Stomach smooth muscle (tissue), 2 donors: Measurements from ENCODE around the gene FAM47B.

Experiments
- H3K27ac ChIP-seq: one replicate; pipeline ENCODE4 v1.7.0; 2013; ENCODE audit warnings: mild to moderate bottlenecking, low read length, inconsistent platforms
- H3K27me3 ChIP-seq, 2 donors: one replicate each; pipeline ENCODE4 v1.7.0; 2013; ENCODE audit warnings: low read length in 2 of 2; ENCODE audit not compliant: insufficient read depth in 2 of 2, control insufficient read depth in 1 of 2
- H3K36me3 ChIP-seq, 2 donors: one replicate each; pipeline ENCODE4 v1.7.0; 2013; ENCODE audit warnings: low read length in 2 of 2; ENCODE audit not compliant: control insufficient read depth in 2 of 2, insufficient read depth in 2 of 2
- H3K4me1 ChIP-seq: one replicate; pipeline ENCODE4 v1.7.0; 2013; ENCODE audit warnings: low read length; ENCODE audit not compliant: control insufficient read depth, insufficient read depth
- H3K4me3 ChIP-seq, 2 donors: one replicate each; pipeline ENCODE4 v1.7.0; 2013; ENCODE audit warnings: low read length in 2 of 2
- H3K9ac ChIP-seq, 2 donors: one replicate each; pipeline ENCODE4 v1.7.0; 2013; ENCODE audit warnings: low read length in 2 of 2, mild to moderate bottlenecking in 1 of 2
- H3K9me3 ChIP-seq, 2 donors: one replicate each; pipeline ENCODE4 v1.7.0; 2013; ENCODE audit warnings: low read length in 2 of 2; ENCODE audit not compliant: control insufficient read depth in 2 of 2
- donor health status: healthy.
- donor health status: Pancreatic carcinoma.

Gene FAM47B

DNA sequence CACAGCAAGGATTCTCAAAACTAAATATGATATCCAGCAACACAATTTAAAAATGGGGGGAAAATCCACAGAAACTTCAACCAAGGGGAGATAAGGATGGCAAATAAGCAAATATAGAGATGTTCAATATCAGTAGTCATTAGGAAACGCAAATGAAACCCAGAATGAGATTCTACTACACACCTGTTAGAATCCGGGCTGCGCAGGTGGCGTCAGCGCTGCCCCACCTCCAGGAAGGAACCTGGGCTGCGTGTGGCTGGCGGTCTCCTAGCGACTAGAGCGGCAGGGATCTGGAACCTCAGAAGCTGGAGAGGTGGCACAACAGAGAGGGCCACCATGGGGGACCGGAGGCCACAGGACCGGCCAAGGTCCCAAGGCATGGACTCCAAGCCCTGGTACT is at the start of gene FAM47B:
Gene FAM47B, plus strand, starts transcription at position 301 of the 400 bp plus-strand sequence. Its CDS starts 36 bp downstream, at position 337.
- H3K4me1 ChIP-seq, result no peaks in the 10 kb centered on the region
- H3K9ac ChIP-seq, result no peak within 1 kb of the TSS
- no peaks in the 10 kb centered on the region for H3K9me3 ChIP-seq
- no peak within 1 kb of the TSS for H3K27ac ChIP-seq
- no peak within 1 kb of the TSS for H3K4me3 ChIP-seq
- no peaks in the 10 kb centered on the region for H3K27me3 ChIP-seq
- no peaks in the 10 kb centered on the region for H3K36me3 ChIP-seq

DNA sequence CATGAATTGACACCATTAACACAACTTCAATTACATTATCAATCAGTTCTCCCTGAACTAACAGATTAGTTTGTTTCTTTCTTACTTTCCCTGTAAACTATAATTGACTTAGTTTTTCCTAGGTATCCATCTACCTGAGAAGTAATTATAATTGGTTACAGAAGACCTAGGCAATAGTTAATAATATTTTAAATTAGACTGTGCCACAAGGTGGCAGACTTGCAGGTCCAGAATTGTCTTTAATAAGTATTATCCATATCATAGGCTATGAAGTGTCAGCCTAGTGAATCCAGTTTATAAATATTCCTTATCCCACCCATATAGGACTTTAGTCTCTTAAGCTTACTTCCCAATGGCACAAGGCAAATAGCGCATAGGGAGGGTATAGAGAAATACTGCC is 48.9 kb upstream of the FAM47B start:
- no peak overlapping the region for H3K4me3 ChIP-seq
- H3K9me3 ChIP-seq, result no peaks in the 10 kb centered on the region
- H3K36me3 ChIP-seq, result no peaks in the 10 kb centered on the region
- H3K4me1 ChIP-seq, result no peaks in the 10 kb centered on the region
- no peak overlapping the region for H3K9ac ChIP-seq
- no peaks in the 10 kb centered on the region for H3K27me3 ChIP-seq
- no peak overlapping the region for H3K27ac ChIP-seq

DNA sequence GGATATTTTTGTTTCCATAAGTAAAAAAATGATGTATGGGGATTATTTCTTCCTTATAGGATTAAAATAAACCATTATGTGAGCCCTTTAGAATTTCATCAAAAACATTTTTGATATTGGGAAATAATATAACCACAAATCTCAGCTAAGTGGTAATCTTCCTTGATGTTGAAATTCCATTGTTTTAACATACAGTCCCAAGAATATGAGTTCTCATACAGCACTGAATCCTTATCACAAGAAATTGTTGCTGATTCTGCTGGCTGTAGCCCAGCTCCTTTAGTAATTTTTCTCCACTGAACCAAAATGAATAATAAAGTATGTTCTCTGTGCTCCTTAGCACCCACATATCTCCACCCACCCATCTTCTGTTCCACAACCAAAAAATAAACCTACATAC is 41.9 kb upstream of the FAM47B start:
- H3K9me3 ChIP-seq, result no peaks in the 10 kb centered on the region
- no peaks in the 10 kb centered on the region for H3K36me3 ChIP-seq
- no peaks in the 10 kb centered on the region for H3K4me1 ChIP-seq
- no peak overlapping the region for H3K27ac ChIP-seq
- no peaks in the 10 kb centered on the region for H3K27me3 ChIP-seq
- no peak overlapping the region for H3K9ac ChIP-seq
- no peak overlapping the region for H3K4me3 ChIP-seq

DNA sequence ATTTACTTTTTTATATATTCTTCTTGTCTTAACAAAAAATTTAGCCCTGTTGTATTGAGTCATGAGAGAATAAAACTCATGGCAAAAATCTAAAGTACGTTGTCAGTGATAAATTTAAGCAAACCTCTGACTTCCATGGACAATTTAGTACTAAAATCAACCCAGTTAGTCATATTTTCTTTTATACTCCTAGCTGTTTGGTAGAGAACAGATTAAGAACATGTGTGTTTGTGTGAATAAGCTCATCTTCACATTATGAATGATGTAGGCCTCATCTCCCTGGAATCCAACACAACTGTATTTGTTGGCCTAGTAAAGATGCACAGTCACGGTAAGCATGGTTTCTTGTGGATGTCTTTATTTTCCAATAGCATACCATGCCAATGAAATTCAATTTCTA is 40.8 kb upstream of the FAM47B start:
- no peaks in the 10 kb centered on the region for H3K36me3 ChIP-seq
- no peak overlapping the region for H3K4me3 ChIP-seq
- no peak overlapping the region for H3K9ac ChIP-seq
- no peaks in the 10 kb centered on the region for H3K27me3 ChIP-seq
- no peaks in the 10 kb centered on the region for H3K4me1 ChIP-seq
- H3K27ac ChIP-seq, result no peak overlapping the region
- no peaks in the 10 kb centered on the region for H3K9me3 ChIP-seq

DNA sequence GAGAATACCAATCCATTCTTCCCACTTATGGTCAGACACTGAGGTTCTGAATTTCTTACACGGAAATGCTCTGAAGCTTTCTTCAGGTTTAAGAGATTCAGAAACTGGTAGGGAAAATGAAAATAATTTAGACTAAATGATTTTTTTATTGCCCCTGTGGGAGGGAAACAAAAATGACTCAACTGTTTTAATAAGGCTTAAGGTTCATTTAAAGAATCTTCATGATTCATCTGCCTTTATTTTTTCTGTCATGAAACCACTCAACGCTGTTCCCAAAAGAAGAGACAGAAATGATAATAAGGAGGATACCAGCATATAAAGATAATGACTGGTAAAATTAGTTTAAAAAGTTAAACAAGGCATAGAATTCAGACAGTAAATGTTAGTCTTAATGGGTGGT is 39.3 kb upstream of the FAM47B start:
- no peaks in the 10 kb centered on the region for H3K9me3 ChIP-seq
- no peak overlapping the region for H3K9ac ChIP-seq

DNA sequence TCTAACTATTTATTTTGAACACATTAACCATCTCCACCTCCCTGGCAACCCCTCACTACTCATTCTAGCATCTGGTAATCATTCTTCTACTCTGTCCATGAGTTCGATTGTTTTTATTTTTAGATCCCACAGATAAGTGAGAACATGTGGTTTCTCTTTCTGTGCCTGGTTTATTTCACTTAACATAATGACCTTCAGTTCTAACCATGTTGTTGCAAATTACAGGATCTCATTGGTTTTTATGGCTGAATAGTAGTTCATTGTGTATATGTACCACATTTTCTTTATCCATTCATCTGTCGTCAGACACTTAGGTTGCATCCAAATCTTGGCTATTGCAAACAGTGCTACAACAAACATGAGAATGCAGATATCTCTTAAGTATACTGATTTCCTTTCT is 33.4 kb upstream of the FAM47B start:
- Histone ChIP-seq H3K9ac (no peak overlapping the region), H3K27ac (no peak overlapping the region), H3K4me3 (no peak overlapping the region), H3K27me3 (no peaks in the 10 kb centered on the region), H3K9me3 (no peaks in the 10 kb centered on the region), H3K36me3 (no peaks in the 10 kb centered on the region), H3K4me1 (no peaks in the 10 kb centered on the region)

More for the DNA sequence above, 39.3 kb upstream of the FAM47B start:
- no peaks in the 10 kb centered on the region for H3K27me3 ChIP-seq
- H3K36me3 ChIP-seq, result no peaks in the 10 kb centered on the region
- H3K4me1 ChIP-seq, result no peaks in the 10 kb centered on the region
- no peak overlapping the region for H3K4me3 ChIP-seq
- H3K27ac ChIP-seq, result no peak overlapping the region

DNA sequence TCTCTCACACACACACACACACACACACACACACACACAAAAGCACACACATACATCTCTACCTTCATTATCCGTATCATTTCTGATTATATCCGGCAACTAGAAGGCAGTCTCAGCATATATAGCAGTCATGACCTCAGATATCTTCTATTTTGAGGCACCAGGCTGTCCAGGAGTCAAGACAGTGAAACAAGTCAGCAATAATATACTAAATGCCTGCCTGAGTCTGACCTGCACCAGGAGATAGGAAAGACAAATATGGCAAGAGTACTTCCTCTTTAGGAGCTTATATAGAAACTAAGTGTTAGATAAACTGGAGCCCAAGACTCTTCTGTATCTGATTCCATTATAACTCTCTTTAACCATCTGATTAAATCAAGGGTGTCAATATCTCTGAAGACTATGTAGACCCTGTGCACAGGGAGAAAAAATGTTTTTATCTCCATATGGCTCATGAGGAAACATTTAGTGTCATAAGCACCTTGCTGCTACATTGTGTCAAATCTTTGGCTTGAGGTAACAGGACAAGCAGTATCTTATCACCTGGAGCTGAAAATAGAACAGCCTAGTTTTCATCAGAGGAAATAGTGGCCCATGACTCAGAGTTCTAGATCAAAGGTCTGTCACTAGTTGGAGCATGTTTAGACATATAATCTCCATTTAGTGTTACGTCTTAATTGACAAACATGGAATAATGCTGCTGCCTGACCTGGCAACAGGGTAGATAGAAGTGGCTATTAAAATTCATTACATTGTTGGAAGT is 27.0 kb upstream of the FAM47B start:
- no peaks in the 10 kb centered on the region for H3K36me3 ChIP-seq
- no peak overlapping the region for H3K9ac ChIP-seq
- no peaks in the 10 kb centered on the region for H3K4me1 ChIP-seq
- H3K4me3 ChIP-seq, result no peak overlapping the region
- H3K27ac ChIP-seq, result no peak overlapping the region
- H3K27me3 ChIP-seq, result no peaks in the 10 kb centered on the region
- no peaks in the 10 kb centered on the region for H3K9me3 ChIP-seq

DNA sequence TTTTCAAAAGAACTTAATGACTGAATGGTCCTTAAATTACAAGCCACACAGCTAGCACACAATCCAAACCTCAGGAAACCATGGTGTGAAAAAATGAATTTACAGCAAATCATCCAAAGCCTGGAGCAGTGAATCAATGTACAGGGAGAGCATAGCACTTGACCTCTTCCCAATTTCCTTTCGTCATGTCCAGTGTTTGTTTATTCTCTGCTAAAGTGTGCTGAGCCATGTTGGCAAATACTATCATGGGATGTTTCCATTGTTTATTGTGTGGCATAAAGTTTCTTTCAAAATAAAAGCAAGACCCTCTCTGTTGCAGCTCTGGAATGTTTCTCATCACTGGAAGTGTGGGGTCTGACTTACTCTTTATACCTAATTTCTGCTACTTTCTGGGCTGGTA is 25.4 kb upstream of the FAM47B start:
- no peak overlapping the region for H3K9ac ChIP-seq
- H3K4me1 ChIP-seq, result no peaks in the 10 kb centered on the region
- no peaks in the 10 kb centered on the region for H3K27me3 ChIP-seq
- no peak overlapping the region for H3K27ac ChIP-seq
- H3K9me3 ChIP-seq, result no peaks in the 10 kb centered on the region
- H3K4me3 ChIP-seq, result no peak overlapping the region
- no peaks in the 10 kb centered on the region for H3K36me3 ChIP-seq

DNA sequence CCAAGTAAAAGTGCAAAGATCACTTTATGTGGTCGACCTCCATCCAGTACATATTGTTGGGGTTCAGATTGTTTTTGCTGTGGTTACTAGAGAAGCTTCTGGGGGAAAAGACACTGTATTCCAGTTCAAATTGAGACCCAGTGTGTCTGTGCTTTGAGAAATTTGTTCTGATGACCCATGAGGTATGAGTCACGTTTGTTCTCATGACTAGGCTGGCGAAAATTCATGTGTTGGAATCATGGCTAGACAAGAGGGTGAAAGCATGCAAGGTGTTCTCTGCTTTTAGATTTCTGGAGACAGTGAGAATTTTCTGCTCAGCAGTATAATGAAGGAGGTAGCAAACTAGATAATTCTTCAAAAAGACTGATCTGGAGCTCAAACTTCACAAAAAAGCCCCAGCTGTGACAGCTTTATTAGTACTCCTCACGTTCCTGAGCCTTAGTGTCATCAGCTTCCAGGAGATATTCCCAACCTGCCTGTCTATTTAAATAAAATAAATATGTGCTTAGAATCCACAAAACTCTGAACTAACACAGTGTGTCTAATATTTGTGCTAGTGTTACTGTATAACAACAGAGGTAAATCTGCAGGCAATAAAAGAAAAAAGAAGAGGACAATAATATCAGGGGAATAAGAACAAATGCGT is 24.4 kb upstream of the FAM47B start:
- no peak overlapping the region for H3K27ac ChIP-seq
- no peaks in the 10 kb centered on the region for H3K4me1 ChIP-seq
- no peaks in the 10 kb centered on the region for H3K27me3 ChIP-seq

DNA sequence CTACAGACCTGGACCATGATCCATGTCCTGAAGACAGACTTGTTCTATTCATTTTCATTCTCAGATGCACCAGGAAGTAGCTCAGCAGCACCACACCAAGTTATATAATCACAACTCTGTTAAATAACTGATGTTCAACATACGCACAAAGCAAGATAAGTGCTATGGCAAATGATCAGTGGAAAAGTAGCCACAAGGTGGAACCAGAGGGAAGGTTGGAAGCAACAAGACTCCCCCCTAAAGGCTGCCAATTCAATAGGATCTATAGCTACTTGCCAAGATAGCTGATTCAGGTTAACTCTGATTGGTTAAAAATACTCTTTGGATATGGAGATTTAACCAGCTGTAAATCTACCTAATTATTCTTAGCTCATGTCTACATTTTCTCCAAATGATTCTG is 23.7 kb upstream of the FAM47B start:
- Histone ChIP-seq H3K36me3 (no peaks in the 10 kb centered on the region), H3K4me1 (no peaks in the 10 kb centered on the region), H3K9me3 (no peaks in the 10 kb centered on the region)

More for the DNA sequence above, 24.4 kb upstream of the FAM47B start:
- no peaks in the 10 kb centered on the region for H3K36me3 ChIP-seq
- no peaks in the 10 kb centered on the region for H3K9me3 ChIP-seq
- H3K9ac ChIP-seq, result no peak overlapping the region
- no peak overlapping the region for H3K4me3 ChIP-seq

DNA sequence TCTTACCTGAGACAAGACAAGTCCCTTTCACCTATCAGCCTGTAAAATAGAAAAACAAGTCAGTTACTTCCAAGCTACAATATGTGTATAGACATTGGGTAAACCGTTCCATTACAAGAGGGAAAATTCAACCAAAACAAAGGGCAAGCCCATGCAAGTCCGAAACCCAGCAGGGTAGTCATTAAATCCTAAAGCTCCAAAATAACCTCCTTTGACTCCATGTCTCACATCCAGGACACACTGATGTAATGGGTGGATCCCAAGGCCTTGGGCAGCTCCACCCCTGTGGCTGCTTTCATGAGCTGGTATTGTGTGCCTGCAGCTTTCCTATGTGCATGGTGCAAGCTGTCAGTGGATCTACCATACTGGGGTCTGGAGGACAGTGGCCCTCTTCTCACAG is 14.7 kb upstream of the FAM47B start:
- no peak overlapping the region for H3K9ac ChIP-seq

More for the DNA sequence above, 23.7 kb upstream of the FAM47B start:
- Histone ChIP-seq H3K27me3 (no peaks in the 10 kb centered on the region), H3K4me3 (no peak overlapping the region), H3K27ac (no peak overlapping the region), H3K9ac (no peak overlapping the region)

More for the DNA sequence above, 14.7 kb upstream of the FAM47B start:
- no peak overlapping the region for H3K27ac ChIP-seq
- peaks cover 0 to 11% of the 10 kb centered on the region in 2 donors for H3K27me3 ChIP-seq
- no peaks in the 10 kb centered on the region for H3K9me3 ChIP-seq
- no peaks in the 10 kb centered on the region for H3K4me1 ChIP-seq
- H3K4me3 ChIP-seq, result no peak overlapping the region
- no peaks in the 10 kb centered on the region for H3K36me3 ChIP-seq
